ENCODE data around the gene BGN. TPM values are rescaled to one million over a fixed set of nuclear protein-coding genes. Genes with fewer than 3 reads are reported as not detected.

BGN gene
- total RNA-seq, 1 experiment from 2014 or later: 1.2 TPM

- DNase-seq: no peak
- Histone ChIP-seq H4K20me1 (ENCODE audit: control insufficient read depth, insufficient read depth, insufficient read length) (no peaks in the 10 kb centered on the region), H3K9ac (ENCODE audit: extremely low read depth, insufficient read length, low read length) (no peak overlapping the region), H3K9me3 (ENCODE audit: control insufficient read depth, low read depth, low read length) (peaks cover 56% of the 10 kb centered on the region), H2BK15ac (ENCODE audit: low read depth, low read length) (no peak overlapping the region), H2BK120ac (ENCODE audit: low read depth, low read length, poor library complexity, severe bottlenecking) (no peak overlapping the region), H3K27me3 (ENCODE audit: insufficient read depth, low read length) (no peaks in the 10 kb centered on the region), H4K91ac (ENCODE audit: insufficient read length, low read depth, low read length) (no peak overlapping the region), H2BK12ac (ENCODE audit: insufficient read length, low read depth, low read length) (no peak overlapping the region), H3K18ac (ENCODE audit: insufficient read length, low read depth, low read length) (no peak overlapping the region), H3K23ac (ENCODE audit: insufficient read length, low read depth, low read length) (no peak overlapping the region), H2AK5ac (ENCODE audit: insufficient read length, low read length) (no peak overlapping the region), H4K8ac (replicated peaks; ENCODE audit: insufficient read length, low read depth, low read length) (no peak overlapping the region), H3K79me1 (ENCODE audit: insufficient read depth, low read depth, low read length, poor library complexity, severe bottlenecking) (no peaks in the 10 kb centered on the region), H3T11ph (ENCODE audit: low read length) (no peak overlapping the region), H4K5ac (ENCODE audit: insufficient read length, low read depth, low read length) (no peak overlapping the region), H2BK5ac (ENCODE audit: insufficient read length, low read length) (no peak overlapping the region), H3K4me1 (ENCODE audit: insufficient read depth, low read length) (no peaks in the 10 kb centered on the region), H3K79me2 (ENCODE audit: insufficient read depth, low read length) (no peaks in the 10 kb centered on the region), H2AFZ (ENCODE audit: low read length) (no peak overlapping the region), H3K23me2 (ENCODE audit: insufficient read length, low read depth, low read length, poor library complexity, severe bottlenecking) (peaks cover 3% of the 10 kb centered on the region), H3K27ac (ENCODE audit: insufficient read length, low read depth, low read length) (no peak overlapping the region), H3K14ac (ENCODE audit: insufficient read depth, low read length) (no peak overlapping the region), H3K4ac (ENCODE audit: low read depth, low read length) (no peak overlapping the region), H3K4me2 (ENCODE audit: insufficient read depth, insufficient read length, low read length) (no peak overlapping the region), H2BK20ac (ENCODE audit: low read depth, low read length, poor library complexity, severe bottlenecking) (no peak overlapping the region), H3K56ac (ENCODE audit: insufficient read length, low read depth, low read length) (no peak overlapping the region)
- Mint-ChIP-seq H3K4me1 (no peaks in the 10 kb centered on the region), H3K27ac (0 out of 7 replicates have a peak overlapping the region, but pooled peaks of 1 of the 3 experiments have one; percentile 73), H3K36me3 (ENCODE audit: insufficient read depth in 1 of 3, low read depth in 3 of 3) (peaks cover 38 to 55% (median 45%) of the 10 kb centered on the region in 3 experiments), H3K9me3 (peaks cover 68 to 88% of the 10 kb centered on the region in 2 experiments), H3K27me3 (ENCODE audit: low read depth) (no peaks in the 10 kb centered on the region; the same call in 1 of the 2 replicates), H3K4me3 (no peak overlapping the region)
- WGBS (ENCODE audit: extremely low coverage, insufficient read length, low lambda C conversion rate): no CpG with 5 or more reads among the region's 5 CpGs
- TF ChIP-seq CTCF (conservative IDR thresholded peaks at IDR 0.05): no peak
Observed at GRCh38 chrX:153464116-153464515, 30.7 kb upstream of the BGN start.
